Ishikawa (cell line): Measurements from ENCODE around the gene KCNC3.

ENCODE experiments used
- CEBPB ChIP-seq: IDR thresholded peaks from 2 replicates; pipeline ENCODE4 v1.6.1; 2012
- CREB1 ChIP-seq: IDR thresholded peaks from 2 replicates; pipeline ENCODE4 v1.6.1; 2012; ENCODE audit warnings: low read depth
- EGR1 ChIP-seq: IDR thresholded peaks from 2 replicates; pipeline ENCODE4 v1.6.1; 2012
- EP300 ChIP-seq: IDR thresholded peaks from 2 replicates; pipeline ENCODE4 v1.6.1; 2012; ENCODE audit warnings: borderline replicate concordance
- FOXM1 ChIP-seq: IDR thresholded peaks from 2 replicates; pipeline ENCODE4 v1.6.1; 2012; ENCODE audit warnings: low read depth, borderline replicate concordance
- NFIC ChIP-seq: IDR thresholded peaks from 2 replicates; pipeline ENCODE4 v1.6.1; 2012
- RAD21 ChIP-seq: IDR thresholded peaks from 2 replicates; pipeline ENCODE4 v1.6.1; 2012; ENCODE audit warnings: low read depth
- TAF1 ChIP-seq: IDR thresholded peaks from 2 replicates; pipeline ENCODE4 v1.6.1; 2012; ENCODE audit warnings: low read depth, mild to moderate bottlenecking
- TCF12 ChIP-seq: IDR thresholded peaks from 2 replicates; pipeline ENCODE4 v1.6.1; 2012; ENCODE audit warnings: low read depth
- TEAD4 ChIP-seq: IDR thresholded peaks from 2 replicates; pipeline ENCODE4 v1.6.1; 2012
- YY1 ChIP-seq: IDR thresholded peaks from 2 replicates; pipeline ENCODE4 v1.6.1; 2012; ENCODE audit warnings: low read depth
- ZBTB7A ChIP-seq: IDR thresholded peaks from 2 replicates; pipeline ENCODE4 v1.6.1; 2012; ENCODE audit warnings: low read depth
- TF ChIP-seq, protein P1 (sequence below): IDR thresholded peaks from 2 replicates; pipeline ENCODE4 v1.6.1; 2012
- TF ChIP-seq, protein P2 (sequence below): IDR thresholded peaks from 2 replicates; pipeline ENCODE4 v1.6.1; 2012
- TF ChIP-seq, protein P3 (sequence below): IDR thresholded peaks from 2 replicates; pipeline ENCODE4 v1.6.1; 2012; ENCODE audit warnings: low read depth, mild to moderate bottlenecking

KCNC3 gene

DNA sequence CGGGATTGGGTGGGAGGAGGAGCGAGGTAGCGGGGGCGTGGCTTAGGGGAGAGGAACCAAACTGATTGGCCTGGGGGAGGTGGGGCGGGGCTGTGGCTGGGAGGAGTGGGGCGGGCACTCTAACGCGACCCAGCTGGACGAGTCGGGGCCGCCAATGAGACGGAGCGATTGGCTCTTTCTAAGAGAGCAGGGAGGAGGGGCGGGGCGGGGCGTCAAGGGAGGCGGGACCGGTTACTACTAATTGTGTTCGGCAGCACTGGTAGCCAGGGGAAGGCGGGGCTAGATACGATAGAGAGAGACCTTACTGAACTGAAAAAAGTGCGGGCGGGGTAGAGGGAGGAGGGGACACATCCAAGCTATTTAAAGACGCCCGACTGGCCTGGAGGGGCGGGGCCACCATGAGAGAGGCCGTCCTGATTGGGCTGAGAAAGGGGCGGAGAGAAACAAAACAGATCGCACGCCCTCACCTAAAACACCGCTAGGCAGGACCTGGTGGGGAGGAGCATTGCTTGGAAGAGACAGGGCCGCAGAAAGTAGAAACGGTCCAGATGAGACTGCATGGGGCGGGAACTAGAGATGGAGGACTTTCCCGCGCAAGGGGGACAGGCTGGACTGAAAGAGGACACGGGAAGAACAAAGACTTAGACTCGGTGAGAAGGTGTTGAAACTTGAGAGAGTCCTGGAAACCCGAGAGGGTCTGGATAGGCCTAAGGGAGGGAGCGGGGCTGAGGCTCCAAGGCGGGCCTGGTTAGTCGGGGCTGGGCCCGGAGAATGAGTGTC, at the start of gene KCNC3:
Gene KCNC3, minus strand, starts transcription at position 232 of the 780 bp plus-strand sequence. CDS start 295 bp downstream, outside the sequence.
- TF ChIP-seq, protein P1, sequence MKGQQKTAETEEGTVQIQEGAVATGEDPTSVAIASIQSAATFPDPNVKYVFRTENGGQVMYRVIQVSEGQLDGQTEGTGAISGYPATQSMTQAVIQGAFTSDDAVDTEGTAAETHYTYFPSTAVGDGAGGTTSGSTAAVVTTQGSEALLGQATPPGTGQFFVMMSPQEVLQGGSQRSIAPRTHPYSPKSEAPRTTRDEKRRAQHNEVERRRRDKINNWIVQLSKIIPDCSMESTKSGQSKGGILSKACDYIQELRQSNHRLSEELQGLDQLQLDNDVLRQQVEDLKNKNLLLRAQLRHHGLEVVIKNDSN, result no peak
- TF ChIP-seq TCF12, result 0 out of 2 replicates have a peak, but pooled peaks have one; percentile 18
- TF ChIP-seq, protein P2, sequence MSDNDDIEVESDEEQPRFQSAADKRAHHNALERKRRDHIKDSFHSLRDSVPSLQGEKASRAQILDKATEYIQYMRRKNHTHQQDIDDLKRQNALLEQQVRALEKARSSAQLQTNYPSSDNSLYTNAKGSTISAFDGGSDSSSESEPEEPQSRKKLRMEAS, result peak; percentile 59
- TF ChIP-seq ZBTB7A, result 0 out of 2 replicates have a peak, but pooled peaks have one; percentile 20

DNA sequence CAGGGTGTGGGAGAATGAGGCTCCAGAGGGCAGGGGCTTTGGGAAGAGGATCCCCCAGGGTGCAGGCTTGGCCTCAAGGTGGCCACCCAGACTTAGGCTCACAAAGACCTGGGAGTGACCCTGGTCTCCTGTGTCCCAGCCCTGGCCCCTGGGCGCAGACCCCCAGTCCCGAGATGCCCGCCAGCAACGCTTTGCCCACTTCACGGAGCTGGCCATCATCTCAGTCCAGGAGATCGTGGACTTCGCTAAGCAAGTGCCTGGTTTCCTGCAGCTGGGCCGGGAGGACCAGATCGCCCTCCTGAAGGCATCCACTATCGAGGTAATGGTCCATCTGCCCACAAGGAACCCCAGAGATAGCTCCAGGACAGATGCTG, 49.7 kb upstream of the KCNC3 start:
- no peak for TF ChIP-seq CEBPB
- no peak for TF ChIP-seq ZBTB7A
- no peak for TF ChIP-seq TEAD4
- no peak for TF ChIP-seq FOXM1
- TF ChIP-seq YY1, result no peak
- TF ChIP-seq, protein P3, sequence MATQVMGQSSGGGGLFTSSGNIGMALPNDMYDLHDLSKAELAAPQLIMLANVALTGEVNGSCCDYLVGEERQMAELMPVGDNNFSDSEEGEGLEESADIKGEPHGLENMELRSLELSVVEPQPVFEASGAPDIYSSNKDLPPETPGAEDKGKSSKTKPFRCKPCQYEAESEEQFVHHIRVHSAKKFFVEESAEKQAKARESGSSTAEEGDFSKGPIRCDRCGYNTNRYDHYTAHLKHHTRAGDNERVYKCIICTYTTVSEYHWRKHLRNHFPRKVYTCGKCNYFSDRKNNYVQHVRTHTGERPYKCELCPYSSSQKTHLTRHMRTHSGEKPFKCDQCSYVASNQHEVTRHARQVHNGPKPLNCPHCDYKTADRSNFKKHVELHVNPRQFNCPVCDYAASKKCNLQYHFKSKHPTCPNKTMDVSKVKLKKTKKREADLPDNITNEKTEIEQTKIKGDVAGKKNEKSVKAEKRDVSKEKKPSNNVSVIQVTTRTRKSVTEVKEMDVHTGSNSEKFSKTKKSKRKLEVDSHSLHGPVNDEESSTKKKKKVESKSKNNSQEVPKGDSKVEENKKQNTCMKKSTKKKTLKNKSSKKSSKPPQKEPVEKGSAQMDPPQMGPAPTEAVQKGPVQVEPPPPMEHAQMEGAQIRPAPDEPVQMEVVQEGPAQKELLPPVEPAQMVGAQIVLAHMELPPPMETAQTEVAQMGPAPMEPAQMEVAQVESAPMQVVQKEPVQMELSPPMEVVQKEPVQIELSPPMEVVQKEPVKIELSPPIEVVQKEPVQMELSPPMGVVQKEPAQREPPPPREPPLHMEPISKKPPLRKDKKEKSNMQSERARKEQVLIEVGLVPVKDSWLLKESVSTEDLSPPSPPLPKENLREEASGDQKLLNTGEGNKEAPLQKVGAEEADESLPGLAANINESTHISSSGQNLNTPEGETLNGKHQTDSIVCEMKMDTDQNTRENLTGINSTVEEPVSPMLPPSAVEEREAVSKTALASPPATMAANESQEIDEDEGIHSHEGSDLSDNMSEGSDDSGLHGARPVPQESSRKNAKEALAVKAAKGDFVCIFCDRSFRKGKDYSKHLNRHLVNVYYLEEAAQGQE, result no peak
- TF ChIP-seq EGR1, result no peak

DNA sequence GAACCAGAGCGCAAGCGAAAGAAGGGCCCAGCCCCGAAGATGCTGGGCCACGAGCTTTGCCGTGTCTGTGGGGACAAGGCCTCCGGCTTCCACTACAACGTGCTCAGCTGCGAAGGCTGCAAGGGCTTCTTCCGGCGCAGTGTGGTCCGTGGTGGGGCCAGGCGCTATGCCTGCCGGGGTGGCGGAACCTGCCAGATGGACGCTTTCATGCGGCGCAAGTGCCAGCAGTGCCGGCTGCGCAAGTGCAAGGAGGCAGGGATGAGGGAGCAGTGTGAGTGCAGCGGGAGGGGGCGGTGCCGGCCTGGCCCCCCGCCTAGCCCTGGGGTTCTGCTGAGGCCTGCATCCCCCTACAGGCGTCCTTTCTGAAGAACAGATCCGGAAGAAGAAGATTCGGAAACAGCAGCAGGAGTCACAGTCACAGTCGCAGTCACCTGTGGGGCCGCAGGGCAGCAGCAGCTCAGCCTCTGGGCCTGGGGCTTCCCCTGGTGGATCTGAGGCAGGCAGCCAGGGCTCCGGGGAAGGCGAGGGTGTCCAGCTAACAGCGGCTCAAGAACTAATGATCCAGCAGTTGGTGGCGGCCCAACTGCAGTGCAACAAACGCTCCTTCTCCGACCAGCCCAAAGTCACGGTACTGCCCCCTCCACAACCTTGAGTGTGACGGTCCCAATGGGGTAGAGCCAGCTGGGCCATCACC, 49.1 kb upstream of the KCNC3 start:
- TF ChIP-seq EGR1 (no peak), TEAD4 (no peak), EP300 (no peak), CREB1 (no peak), NFIC (no peak), ZBTB7A (no peak), FOXM1 (no peak), RAD21 (no peak)
- TF ChIP-seq, protein P3, result no peak
- TF ChIP-seq, protein P1, result no peak
- TF ChIP-seq, protein P2, result no peak

DNA sequence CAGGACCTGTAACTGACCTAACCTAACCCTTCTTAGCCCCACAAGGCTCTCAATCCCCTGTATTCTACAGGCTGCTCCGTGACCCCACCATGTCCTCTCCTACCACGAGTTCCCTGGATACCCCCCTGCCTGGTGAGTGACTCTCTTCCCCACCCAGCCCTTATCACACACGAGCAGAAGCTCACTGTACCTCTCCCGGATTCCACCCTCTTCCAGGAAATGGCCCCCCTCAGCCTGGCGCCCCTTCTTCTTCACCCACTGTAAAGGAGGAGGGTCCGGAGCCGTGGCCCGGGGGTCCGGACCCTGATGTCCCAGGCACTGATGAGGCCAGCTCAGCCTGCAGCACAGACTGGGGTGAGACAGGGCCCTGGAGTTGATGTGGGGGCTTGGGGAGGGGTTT, 48.3 kb upstream of the KCNC3 start:
- TF ChIP-seq CREB1, result no peak
- no peak for TF ChIP-seq TEAD4
- TF ChIP-seq, protein P2, result no peak
- no peak for TF ChIP-seq EP300
- TF ChIP-seq RAD21, result no peak
- no peak for TF ChIP-seq TCF12
- TF ChIP-seq, protein P1, result no peak
- TF ChIP-seq, protein P3, result no peak
- TF ChIP-seq FOXM1, result no peak
- no peak for TF ChIP-seq ZBTB7A
- TF ChIP-seq YY1, result no peak
- no peak for TF ChIP-seq TAF1
- no peak for TF ChIP-seq EGR1
- no peak for TF ChIP-seq CEBPB
- TF ChIP-seq NFIC, result no peak
